GM10248 (cell line): ENCODE results near the gene TUBA3E.
A peak's percentile ranks its signal among the peaks of the same experiment; 100 is the strongest.
"Not testable (repeated sequence)": the region's sequence is repeated elsewhere in the genome, so short reads cannot be mapped to it uniquely, and the experiment has no call there.

Experiments used
- CTCF ChIA-PET: fragments of 300-600 bp; sonication (Branson Sonifier 250); formaldehyde crosslinking; extraction: SDS; loops from one replicate; lab custom pipeline; 2021; ENCODE audit warnings: antibody characterized with exemption; lab: Yijun Ruan, JAX
- POLR2A ChIA-PET: fragments of 350-650 bp; sonication (Branson Sonifier 250); formaldehyde crosslinking; extraction: SDS; loops from one replicate; lab custom pipeline; 2020; ENCODE audit warnings: antibody characterized with exemption; lab: Yijun Ruan, JAX
- DNase-seq: peaks from one replicate; pipeline ENCODE4 v3.0.0; 2012; ENCODE audit errors: extremely low spot score
- TF ChIP-seq, protein P1 (sequence below): IDR thresholded peaks from 2 replicates; pipeline ENCODE4 v1.5.1; 2012; ENCODE audit warnings: mild to moderate bottlenecking, low read depth; ENCODE audit errors: extremely low read depth, missing control alignments, control extremely low read depth

TUBA3E gene

DNA sequence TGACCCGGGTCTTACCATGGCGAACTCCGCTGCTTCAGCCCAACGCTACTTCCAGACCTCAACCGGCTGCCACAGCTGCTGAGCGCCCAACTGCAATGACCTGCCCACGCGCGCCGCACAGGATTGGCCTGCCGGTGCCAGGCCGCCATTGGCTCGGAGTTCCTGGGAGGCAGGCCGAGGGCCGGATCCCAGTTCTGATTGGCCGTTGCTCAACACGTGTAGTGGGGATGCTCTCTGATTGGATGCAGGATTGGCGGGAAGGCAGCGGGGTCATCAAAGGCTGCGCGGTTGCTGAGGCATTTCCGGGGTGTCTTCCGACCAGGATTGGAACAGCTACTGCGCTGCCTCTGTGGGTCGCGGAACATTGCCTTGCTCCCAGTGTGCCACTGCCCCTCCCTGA, at the start of gene TUBA3E:
TUBA3E (minus strand) TSS at position 97 of the 400 bp plus-strand sequence; CDS start at position 18, 79 bp downstream.
- ChIA-PET POLR2A (no interaction called here), CTCF (no interaction called here)
- no peak for DNase-seq
- TF ChIP-seq, protein P1, sequence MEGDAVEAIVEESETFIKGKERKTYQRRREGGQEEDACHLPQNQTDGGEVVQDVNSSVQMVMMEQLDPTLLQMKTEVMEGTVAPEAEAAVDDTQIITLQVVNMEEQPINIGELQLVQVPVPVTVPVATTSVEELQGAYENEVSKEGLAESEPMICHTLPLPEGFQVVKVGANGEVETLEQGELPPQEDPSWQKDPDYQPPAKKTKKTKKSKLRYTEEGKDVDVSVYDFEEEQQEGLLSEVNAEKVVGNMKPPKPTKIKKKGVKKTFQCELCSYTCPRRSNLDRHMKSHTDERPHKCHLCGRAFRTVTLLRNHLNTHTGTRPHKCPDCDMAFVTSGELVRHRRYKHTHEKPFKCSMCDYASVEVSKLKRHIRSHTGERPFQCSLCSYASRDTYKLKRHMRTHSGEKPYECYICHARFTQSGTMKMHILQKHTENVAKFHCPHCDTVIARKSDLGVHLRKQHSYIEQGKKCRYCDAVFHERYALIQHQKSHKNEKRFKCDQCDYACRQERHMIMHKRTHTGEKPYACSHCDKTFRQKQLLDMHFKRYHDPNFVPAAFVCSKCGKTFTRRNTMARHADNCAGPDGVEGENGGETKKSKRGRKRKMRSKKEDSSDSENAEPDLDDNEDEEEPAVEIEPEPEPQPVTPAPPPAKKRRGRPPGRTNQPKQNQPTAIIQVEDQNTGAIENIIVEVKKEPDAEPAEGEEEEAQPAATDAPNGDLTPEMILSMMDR = no peak

DNA sequence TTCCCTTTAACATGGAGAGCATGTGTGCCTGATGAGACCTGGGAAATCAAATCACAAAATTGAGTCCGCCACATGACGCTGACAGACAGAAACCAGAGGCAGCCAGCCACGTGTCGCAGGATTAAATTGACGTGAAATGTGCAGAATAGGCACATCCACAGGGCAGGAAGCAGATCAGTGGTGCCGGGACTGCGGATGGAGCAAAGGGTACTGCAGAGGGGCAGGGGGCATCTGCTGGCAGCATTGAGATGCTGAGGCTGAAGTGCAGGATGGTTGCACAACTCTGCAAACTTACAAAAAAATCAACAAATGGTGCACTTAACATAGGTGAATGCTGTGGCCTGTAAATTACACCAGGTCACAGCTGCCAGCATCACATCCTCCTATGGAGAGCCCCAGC, 48.2 kb upstream of the TUBA3E start:
- no peak for DNase-seq
- CTCF ChIA-PET = no interaction called here
- POLR2A ChIA-PET = no interaction called here
- TF ChIP-seq, protein P1 = no peak

- DNase-seq = no peak
- POLR2A ChIA-PET = no interaction called here
- TF ChIP-seq, protein P1 = no peak
- CTCF ChIA-PET = no interaction called here
Measured at GRCh38 chr2:130245976-130246375, 47.7 kb upstream of the TUBA3E start.

DNA sequence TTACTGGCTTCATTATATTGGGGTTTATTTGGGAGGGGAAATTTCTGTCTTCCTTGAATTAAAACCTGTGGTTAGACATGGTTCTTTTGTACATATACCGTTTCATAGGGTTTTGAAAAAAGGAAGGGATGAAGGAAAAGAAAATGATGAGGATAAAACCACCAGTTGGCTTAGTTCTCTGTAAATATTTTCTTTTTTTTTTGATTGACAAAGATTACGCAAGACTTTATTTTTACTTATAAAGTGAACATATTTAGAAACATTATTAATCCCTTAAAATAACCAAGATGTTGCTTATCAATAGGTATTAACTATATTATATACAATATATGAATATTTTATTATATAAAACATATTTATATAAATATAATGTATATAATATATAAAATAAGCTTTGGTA, 45.1 kb upstream of the TUBA3E start:
- TF ChIP-seq, protein P1 = no peak
- DNase-seq = no peak
- POLR2A ChIA-PET = no interaction called here
- CTCF ChIA-PET = no interaction called here

- no peak for DNase-seq
- POLR2A ChIA-PET = no interaction called here
- CTCF ChIA-PET = no interaction called here
- TF ChIP-seq, protein P1 = no peak
Measured at GRCh38 chr2:130241041-130241707, 42.9 kb upstream of the TUBA3E start.

- CTCF ChIA-PET, POLR2A ChIA-PET, DNase-seq: not testable (repeated sequence)
Measured at GRCh38 chr2:130239581-130239980, 41.3 kb upstream of the TUBA3E start.

- CTCF ChIA-PET, DNase-seq, POLR2A ChIA-PET: not testable (repeated sequence)
Measured at GRCh38 chr2:130233066-130233465, 34.8 kb upstream of the TUBA3E start.

DNA sequence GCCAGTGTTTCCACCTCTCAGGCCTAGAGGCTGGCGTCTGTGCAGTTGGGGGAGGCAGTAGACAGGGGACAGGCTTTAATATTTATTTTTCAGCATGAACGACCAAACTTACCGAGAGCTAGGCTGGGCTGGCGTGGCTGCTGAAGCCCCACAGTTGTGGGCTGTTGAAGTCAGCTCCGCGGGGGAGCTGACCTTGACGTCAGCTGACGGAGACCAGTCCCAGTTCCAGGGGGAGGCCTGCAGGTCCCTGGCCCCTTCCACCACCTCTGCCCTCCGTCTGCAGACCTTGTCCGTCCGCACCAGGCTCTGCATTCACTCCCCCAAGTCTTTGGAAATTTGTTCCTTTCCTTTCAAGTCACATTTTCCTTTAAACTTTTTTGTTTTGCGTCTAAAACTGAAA, 33.4 kb upstream of the TUBA3E start:
- ChIA-PET CTCF (no interaction called here), POLR2A (no interaction called here)
- DNase-seq = no peak
- TF ChIP-seq, protein P1 = no peak

DNA sequence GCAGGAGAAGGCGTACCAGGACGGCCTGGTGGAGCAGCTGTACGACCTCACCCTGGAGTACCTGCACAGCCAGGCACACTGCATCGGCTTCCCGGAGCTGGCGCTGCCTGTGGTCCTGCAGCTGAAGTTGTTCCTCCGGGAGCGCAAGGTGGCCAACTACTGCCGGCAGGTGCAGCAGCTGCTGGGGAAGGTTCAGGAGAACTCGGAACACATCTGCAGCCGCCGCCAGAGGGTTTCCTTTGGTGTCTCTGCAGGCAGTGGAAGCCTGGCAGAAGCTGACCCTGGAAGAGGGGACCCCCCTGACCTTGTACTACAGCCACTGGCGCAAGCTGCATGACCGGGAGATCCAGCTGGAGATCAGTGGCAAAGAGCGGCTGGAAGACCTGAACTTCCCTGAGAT, 32.7 kb upstream of the TUBA3E start:
- POLR2A ChIA-PET, DNase-seq, CTCF ChIA-PET: not testable (repeated sequence)

DNA sequence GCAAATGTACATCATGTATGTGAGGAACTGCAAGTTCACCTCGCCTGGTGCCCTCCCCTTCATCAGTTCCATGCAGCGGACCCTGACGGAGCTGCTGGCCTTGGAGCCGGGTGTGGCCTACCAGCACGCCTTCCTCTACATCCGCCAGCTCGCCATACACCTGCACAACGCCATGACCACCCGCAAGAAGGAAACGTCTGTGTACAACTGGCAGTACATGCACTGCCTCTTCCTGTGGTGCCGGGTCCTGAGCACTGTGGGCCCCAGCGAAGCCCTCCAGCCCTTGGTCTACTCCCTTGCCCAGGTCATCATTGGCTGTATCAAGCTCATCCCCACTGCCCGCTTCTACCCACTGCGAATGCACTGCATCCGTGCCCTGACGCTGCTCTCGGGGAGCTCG, 32.1 kb upstream of the TUBA3E start:
- DNase-seq, CTCF ChIA-PET, POLR2A ChIA-PET: not testable (repeated sequence)

DNA sequence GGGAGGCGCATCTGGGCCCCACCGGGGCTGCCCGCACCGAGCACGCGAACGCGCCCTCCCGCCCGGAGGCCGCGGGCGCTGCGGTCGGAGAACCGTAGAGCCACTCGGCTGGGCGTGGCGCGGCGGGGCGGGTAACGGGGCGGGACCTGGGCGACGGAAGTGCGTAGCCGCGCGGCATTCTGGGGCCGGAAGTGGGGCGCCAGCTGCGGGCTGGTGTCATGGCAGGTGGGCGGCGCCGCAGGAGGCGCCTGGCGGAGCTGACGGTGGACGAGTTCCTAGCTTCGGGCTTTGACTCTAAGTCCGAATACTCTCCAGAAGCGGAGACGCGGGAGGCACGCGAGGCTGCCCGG, 30.9 kb upstream of the TUBA3E start:
- DNase-seq = peak; percentile 56
- POLR2A ChIA-PET, CTCF ChIA-PET: not testable (repeated sequence)
